RPMI8226 (cell line): ENCODE results near the gene SMG9.
"Not testable (repeated sequence)": the region's sequence is repeated elsewhere in the genome, so short reads cannot be mapped to it uniquely, and the experiment has no call there.

ENCODE experiments used
- DNase-seq: peaks from one replicate; pipeline ENCODE4 v3.0.0-alpha.2; 2015

SMG9 gene

GRCh38 chr19:43687660-43687997 lies 67.1 kb downstream of the SMG9 start:
- no peak for DNase-seq

- DNase-seq = no peak
Observed at GRCh38 chr19:43684326-43684725, 70.4 kb downstream of the SMG9 start.

GRCh38 chr19:43683905-43684304 lies 70.9 kb downstream of the SMG9 start:
- DNase-seq = no peak

- DNase-seq = no peak
Observed at GRCh38 chr19:43682824-43683661, 71.7 kb downstream of the SMG9 start.

- not testable (repeated sequence) for DNase-seq
Observed at GRCh38 chr19:43682269-43682668, 72.5 kb downstream of the SMG9 start.

GRCh38 chr19:43681821-43682220 lies 72.9 kb downstream of the SMG9 start:
- no peak for DNase-seq

- no peak for DNase-seq
Observed at GRCh38 chr19:43678512-43679261, 76.1 kb downstream of the SMG9 start.
